Coronary artery (tissue), 2 donors: ENCODE data around the gene CRIP3.

Experiments used
- DNase-seq: peaks from one replicate; pipeline ENCODE4 v3.0.0-alpha.2; 2017; ENCODE audit warnings: low spot score
- H3K27ac ChIP-seq, 2 donors: fragments of 200-600 bp; sonication (generic); one replicate each; pipeline ENCODE4 v1.5.1; 2016 to 2019
- H3K4me3 ChIP-seq: fragments of 200-600 bp; sonication (generic); 2 replicates; pipeline ENCODE4 v1.5.1; 2016; ENCODE audit warnings: mild to moderate bottlenecking, moderate library complexity
- CTCF ChIP-seq: fragments of 200-600 bp; sonication (generic); IDR thresholded peaks from one replicate; pipeline ENCODE4 v1.5.1; 2019; ENCODE audit warnings: antibody characterized with exemption

The CRIP3 gene

GRCh38 chr6:43260791-43261190 lies 47.8 kb downstream of the CRIP3 start:
- no peak for DNase-seq
- Histone ChIP-seq H3K4me3 (no peak overlapping the region), H3K27ac (no peak overlapping the region)
- no peak for TF ChIP-seq CTCF

GRCh38 chr6:43258807-43259686 lies 49.6 kb downstream of the CRIP3 start:
- no peak for DNase-seq
- TF ChIP-seq CTCF: no peak
- Histone ChIP-seq H3K4me3 (no peak overlapping the region), H3K27ac (no peak overlapping the region)

- no peak overlapping the region for H3K27ac ChIP-seq
- no peak for DNase-seq
- H3K4me3 ChIP-seq: no peak overlapping the region
- TF ChIP-seq CTCF: no peak
Observed at GRCh38 chr6:43258180-43258579, 50.4 kb downstream of the CRIP3 start.

GRCh38 chr6:43257367-43258145 lies 51.1 kb downstream of the CRIP3 start:
- no peak for TF ChIP-seq CTCF
- no peak overlapping the region for H3K27ac ChIP-seq
- no peak for DNase-seq
- no peak overlapping the region for H3K4me3 ChIP-seq

- H3K4me3 ChIP-seq: no peak overlapping the region
- TF ChIP-seq CTCF: no peak
- no peak for DNase-seq
- H3K27ac ChIP-seq: no peak overlapping the region
Observed at GRCh38 chr6:43256670-43257366, 51.8 kb downstream of the CRIP3 start.
